ENCODE data around the gene SEMA5A.

- no peak for TF ChIP-seq POLR2AphosphoS5 (IDR thresholded peaks at IDR 0.05; ENCODE audit: low read depth, low read length)
- TF ChIP-seq REST (IDR thresholded peaks at IDR 0.05; ENCODE audit: insufficient read depth in 1 of 2, low read depth in 2 of 2, low read length in 2 of 2), result no peak
- no peak for TF ChIP-seq SIN3A (IDR thresholded peaks at IDR 0.05; ENCODE audit: borderline replicate concordance, insufficient read depth, low read length)
- TF ChIP-seq FOXP2 (optimal IDR thresholded peaks at IDR 0.05; ENCODE audit: borderline replicate concordance, extremely low read depth, extremely low read length, insufficient read depth), result no peak
- TF ChIP-seq TAF1 (IDR thresholded peaks at IDR 0.05; ENCODE audit: borderline replicate concordance, insufficient read depth, low read length), result no peak
These were observed 214.5 kb downstream of the SEMA5A start for GRCh38 chr5:9331372-9331771.
